ENCODE measurements around the gene SEPTIN1.

Gene SEPTIN1

GRCh38 chr16:30372725-30373124, 9.6 kb downstream of the SEPTIN1 start:
- TF ChIP-seq CTCF (IDR thresholded peaks at IDR 0.05; ENCODE audit: low read length, missing control alignments): no peak
- no peak for DNase-seq (ENCODE audit: low read depth)
- no peak overlapping the region for H3K4me3 ChIP-seq (replicated peaks; ENCODE audit: low read depth, low read length)

- DNase-seq (ENCODE audit: low read depth): no peak
- no peak for TF ChIP-seq CTCF (IDR thresholded peaks at IDR 0.05; ENCODE audit: low read length, missing control alignments)
- H3K4me3 ChIP-seq (replicated peaks; ENCODE audit: low read depth, low read length): no peak overlapping the region
These were observed 10.2 kb downstream of the SEPTIN1 start for GRCh38 chr16:30372038-30372712.

- H3K4me3 ChIP-seq (replicated peaks; ENCODE audit: low read depth, low read length): peak overlapping the region; percentile 55
- DNase-seq (ENCODE audit: low read depth): no peak
These were observed 11.0 kb downstream of the SEPTIN1 start for GRCh38 chr16:30371248-30371816.

GRCh38 chr16:30370456-30371247, 11.7 kb downstream of the SEPTIN1 start, which contains the start of gene TBC1D10B:
Gene TBC1D10B (minus strand): TSS chr16:30370494. CDS start chr16:30370183, 311 bp downstream.
- H3K4me3 ChIP-seq (replicated peaks; ENCODE audit: low read depth, low read length): peak within 1 kb of the TSS; percentile 82
- peak; percentile 20 for TF ChIP-seq CTCF (IDR thresholded peaks at IDR 0.05; ENCODE audit: low read length, missing control alignments)
- DNase-seq (ENCODE audit: low read depth): peak; percentile 100

More at GRCh38 chr16:30371248-30371816, 11.0 kb downstream of the SEPTIN1 start:
- no peak for TF ChIP-seq CTCF (IDR thresholded peaks at IDR 0.05; ENCODE audit: low read length, missing control alignments)

GRCh38 chr16:30369938-30370455, 12.4 kb downstream of the SEPTIN1 start:
- TF ChIP-seq CTCF (IDR thresholded peaks at IDR 0.05; ENCODE audit: low read length, missing control alignments): no peak
- no peak for DNase-seq (ENCODE audit: low read depth)
- H3K4me3 ChIP-seq (replicated peaks; ENCODE audit: low read depth, low read length): peak overlapping the region; percentile 82

DNA sequence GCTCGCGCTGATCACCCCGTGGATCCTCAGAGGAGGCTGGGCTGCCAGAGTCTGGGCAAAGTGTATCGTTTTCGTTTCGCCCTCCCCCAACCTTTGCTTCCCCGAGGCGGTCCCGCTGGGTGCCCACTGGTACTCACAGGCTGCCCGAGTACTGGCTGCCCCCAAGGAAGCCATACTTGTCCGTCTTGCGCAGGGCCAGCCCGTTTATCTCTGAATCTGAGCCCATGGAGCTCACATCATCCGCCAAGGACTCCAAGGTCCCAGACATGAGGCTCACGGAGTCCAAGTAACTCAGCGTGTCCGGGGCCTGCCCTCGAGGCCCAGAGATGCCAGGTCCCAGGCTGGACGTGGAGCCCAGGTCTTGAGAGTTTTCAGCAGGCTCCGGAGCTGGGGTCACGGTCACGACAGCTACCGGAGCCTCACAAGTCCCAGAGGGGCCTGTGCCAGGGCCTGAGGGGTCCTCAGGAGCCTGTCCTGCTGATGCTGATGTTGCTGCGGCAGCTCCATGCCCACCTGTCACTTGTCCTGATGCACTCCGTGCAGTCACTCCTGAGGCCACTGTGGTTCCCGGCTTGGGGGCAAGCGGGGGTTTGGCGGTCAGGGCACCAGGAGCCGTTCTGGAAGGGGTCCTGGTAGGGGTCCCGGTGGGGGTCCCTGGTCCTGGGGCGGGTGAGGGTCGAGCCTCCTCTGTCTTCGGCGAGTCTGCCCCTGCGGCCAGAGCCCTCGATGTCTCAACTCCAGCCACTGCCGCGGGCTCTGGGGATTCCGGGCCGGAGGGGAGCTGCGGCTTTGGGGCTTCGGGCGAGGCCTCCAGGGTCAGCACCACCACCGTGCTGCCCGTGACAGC, 13.0 kb downstream of the SEPTIN1 start:
- peak overlapping the region; percentile 82 for H3K4me3 ChIP-seq (replicated peaks; ENCODE audit: low read depth, low read length)
- DNase-seq (ENCODE audit: low read depth): no peak
- no peak for TF ChIP-seq CTCF (IDR thresholded peaks at IDR 0.05; ENCODE audit: low read length, missing control alignments)
